HG03196 (cell line): ENCODE measurements around the gene ZG16B.

ENCODE experiments used
- ATAC-seq: cut with Tn5 transposase; IDR thresholded peaks from one replicate; pipeline ENCODE4 v1.9.1; 2021; ENCODE audit not compliant: unreplicated experiment

The ZG16B gene

DNA sequence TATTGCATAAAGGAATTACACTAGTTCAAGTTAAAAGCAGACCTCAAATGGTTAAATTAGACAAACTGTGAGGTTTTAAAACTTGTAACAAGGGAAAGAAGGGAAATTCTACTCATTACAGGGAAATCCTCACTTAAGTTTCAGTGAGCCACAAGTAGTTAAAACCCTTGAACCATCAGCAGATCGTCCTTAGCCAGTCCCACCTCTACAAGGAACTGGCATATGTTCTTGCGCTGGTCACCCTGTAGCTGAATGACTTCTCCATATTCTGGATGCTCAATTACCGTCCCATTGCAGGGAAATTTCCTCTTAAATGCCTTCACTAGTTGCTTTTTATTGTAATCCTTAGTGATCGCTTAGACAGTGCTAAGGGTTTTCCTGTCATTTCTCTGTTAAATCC, 7.6 kb upstream of the ZG16B start:
- ATAC-seq: no peak

DNA sequence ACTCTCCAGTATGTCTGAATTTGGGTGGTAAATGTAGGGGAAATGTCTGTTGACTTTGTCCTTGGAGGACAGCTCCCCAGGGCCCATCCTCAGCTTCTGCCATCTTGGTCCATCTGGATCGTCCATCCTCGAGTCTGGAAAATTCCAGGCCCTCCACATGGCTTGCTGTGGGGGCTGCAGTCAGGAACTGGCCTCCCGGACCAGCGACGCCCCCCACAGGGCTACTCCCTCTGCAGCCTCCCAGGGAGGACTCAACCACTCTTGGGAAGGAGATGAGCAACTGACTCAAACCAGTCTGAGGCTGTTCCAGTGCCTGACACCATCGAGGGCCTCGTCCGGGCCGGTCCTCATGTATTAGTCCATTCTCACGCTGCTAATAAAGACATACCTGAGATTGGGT, 5.5 kb upstream of the ZG16B start:
- ATAC-seq: no peak

DNA sequence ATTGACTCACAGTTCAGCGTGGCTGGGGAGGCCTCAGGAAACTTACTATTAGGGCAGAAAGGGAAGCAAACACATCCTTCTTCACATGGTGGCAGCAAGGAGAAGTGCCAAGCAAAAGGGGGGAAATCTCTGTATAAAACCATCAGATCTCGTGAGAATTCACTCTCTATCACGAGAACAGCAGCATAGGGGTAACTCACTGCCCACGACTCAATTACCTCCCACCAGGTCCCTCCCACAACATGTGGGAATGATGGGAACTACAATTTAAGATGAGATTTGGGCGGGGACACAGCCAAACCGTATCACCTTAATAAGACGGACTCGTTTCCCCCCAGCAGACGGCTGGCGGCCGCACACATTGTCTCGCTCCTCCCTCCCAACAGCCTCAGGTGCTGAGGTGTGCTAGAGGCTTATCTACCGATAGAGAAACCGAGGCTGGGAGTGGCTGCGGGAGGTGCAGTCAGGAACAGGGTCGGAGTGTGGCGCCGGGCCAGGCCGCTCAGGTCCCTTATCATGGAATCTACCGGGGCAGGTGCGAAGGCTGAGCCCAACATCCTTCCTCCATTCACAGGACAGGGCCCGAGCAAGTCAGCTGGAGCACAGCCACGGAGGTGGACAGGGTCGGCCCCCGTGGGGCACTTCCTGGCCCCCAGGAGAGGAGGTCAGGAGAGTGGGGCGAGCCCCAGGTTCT, 4.9 kb upstream of the ZG16B start:
- ATAC-seq: no peak

DNA sequence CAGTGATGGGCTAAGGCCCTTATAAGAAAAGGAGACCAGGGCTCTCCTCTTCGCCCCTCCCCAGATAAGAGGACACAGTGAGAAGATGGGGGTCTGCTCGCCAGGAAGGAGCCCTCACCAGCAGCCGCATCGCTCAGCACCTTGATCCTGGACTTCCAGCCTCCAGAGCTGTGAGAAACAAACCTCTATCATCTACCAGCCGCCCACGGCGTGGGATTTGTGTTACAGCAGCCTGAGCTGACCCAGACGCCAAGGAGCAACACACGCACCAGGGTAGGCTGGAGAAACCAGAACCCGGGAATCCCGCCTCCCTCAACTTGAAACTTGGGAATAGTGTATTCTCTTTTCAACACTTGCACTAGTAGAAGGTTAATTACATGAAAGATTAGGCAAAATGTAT, 4.2 kb upstream of the ZG16B start:
- no peak for ATAC-seq

DNA sequence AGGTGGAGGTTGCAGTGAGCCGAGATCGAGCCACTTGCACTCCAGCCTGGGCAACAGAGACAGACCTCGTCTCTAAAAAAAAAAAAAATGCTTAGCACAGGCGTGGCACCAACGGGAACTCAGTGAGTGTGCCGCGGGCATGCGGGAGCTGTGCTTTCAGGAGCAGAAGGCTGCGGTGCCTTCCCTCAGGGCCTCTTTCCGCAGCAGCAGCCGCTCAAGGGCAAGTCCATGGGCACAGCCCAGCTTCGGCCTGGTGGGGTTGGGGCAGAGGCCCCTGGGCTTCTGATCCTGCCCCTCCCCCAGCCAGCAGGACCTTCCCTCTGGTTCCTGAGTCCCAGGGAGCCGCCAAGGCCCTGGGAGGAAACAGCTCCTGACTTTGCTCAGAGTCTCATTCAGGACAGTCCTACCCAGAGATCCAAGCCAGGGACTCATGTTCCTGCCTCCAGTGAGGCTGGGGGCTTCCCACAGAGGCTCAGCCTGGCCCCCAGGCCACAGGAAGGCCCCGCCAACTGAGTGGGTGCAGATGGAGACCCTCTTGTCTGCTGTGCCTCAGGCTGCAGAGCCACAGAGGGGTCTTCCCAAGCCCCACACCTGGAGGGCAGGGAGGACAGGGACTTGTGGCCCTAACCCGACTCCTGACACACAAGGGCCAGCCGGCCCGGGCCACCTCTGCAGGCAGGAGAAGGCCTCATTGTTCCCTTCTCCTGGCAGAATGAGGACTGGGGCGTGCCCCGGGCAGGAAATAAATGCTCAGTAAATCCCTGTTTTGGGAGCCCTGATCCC, 3.3 kb upstream of the ZG16B start:
- ATAC-seq: no peak

DNA sequence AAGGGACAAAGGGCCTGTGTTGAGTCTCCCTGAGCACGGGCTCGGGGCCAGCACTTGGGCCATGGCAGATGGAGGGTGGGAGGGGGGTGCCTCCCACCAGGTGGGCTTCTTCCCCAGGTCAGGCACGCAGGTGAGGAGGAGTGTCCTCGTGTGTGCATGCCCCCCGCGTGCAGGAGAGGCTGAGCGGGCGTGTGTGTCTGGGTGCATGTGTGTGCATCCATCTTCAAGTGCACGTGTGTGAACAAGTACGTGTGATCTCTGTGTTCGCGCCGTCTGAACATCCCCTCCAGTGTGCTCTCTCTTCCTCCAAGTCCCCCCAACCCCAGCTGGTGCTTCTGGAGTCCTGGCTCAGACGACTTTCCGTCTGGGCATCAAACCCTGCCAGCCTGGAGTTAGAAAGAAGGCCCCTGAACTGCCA, 2.7 kb upstream of the ZG16B start:
- ATAC-seq: no peak

DNA sequence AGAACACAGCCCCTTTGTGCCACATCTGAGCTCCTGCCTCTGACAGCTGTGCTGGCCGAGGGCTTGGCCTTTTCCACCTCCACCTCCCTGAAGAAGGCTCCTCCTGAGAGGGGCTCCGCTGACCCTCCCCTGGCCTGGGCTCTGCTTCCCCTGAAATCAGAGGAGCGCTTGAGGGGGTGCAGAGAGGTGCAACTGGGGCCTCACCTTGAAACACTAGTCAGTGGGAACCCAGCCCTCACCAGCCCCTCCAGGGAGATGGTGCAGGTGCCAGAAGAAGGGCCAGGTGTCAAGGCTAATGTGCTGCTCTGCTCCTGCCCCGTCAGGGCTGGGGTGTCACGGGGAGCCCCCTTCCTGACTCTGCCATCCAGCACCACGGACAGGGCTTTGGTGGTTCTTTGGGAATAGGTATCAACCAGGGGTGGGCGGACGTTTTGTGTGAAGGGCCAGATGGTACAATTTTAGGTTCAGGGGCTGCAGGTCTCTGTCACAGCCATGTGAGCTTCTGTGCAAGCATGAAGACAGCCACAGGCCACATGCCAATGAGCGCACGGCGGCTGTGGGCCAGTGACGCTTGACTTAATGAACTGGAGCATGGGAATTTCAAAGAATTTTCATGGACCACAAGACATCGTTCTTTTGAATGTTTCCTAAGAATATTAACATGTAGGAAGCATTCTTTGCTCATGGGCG, 2.1 kb upstream of the ZG16B start:
- ATAC-seq: no peak

DNA sequence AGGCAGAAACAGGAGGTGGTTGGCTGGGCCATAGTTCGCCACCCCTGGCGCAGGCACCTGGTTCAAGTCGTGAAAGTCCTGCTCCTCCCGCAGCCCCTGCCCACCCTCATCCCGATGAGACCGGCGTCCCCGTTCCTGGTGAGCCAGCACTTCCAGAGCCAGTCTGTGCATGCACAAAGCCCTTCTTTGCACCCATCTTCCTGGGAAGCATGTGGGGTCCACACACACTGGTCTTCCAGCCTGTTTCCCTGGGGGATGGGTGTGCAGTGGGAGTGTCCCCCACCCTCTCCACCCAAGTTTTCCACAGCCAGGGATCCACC, 1.6 kb upstream of the ZG16B start:
- ATAC-seq: no peak

DNA sequence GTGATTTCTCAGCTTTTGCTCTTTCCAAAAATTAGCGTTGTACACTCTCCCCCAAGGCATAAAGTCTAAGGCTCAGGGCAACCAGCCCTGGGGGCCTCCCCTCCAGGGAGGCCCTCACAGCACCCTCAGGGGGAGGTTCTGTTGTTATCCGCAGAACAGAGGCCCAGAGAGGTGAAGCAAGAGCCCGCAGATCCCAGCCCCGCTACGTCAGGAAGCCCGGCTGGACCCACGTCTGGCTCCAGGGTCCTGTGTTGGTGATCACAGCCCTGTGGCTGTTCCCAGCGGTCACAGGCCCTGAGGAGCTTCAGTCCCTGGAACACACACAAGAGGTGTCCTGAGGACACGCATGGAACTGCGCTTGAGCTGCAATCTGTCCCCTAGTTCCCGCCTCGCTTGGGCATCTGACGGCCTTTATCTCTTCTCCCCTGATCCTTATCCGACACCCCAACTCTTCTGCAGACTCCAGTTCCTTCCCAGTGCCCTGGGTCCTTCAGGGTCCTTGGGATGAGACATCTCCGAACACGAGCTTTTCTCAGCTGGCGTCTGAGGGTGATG, 1.1 kb upstream of the ZG16B start:
- no peak for ATAC-seq

DNA sequence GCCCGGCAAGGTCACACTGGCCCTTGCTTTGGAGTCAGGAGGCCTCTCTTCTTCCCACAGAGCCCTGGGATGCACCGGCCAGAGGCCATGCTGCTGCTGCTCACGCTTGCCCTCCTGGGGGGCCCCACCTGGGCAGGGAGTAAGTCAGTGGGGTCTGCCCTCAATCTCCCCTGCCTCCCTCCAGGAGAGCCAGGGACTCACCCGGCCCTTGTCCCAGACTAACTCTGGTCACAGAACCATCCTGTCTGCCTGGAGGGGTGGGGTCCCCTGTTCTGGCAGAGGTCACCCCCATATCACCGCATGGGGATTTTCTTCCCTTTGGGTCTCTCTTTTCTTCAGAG, 222 bp downstream of the ZG16B start:
- ATAC-seq: no peak

DNA sequence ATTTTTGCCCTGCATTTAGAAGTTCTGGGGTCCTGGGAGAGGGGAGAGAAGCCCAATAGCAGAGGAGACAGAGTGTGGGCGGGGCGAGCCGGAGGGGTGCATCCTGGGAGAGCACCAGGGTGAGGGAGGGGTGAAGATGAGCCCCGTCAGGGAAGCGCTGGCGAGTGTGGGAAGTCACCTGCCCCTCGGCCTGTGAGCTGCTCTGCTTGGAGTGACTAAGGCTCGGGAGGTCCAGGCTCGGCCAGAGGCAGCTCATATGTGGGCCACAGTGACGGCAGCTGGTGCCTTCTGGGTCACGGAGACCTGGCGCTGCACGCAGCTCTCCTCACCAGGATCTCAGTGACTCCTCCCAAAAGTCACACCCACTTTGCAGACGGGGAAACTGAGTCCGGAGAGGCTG, 1.1 kb downstream of the ZG16B start:
- ATAC-seq: no peak

DNA sequence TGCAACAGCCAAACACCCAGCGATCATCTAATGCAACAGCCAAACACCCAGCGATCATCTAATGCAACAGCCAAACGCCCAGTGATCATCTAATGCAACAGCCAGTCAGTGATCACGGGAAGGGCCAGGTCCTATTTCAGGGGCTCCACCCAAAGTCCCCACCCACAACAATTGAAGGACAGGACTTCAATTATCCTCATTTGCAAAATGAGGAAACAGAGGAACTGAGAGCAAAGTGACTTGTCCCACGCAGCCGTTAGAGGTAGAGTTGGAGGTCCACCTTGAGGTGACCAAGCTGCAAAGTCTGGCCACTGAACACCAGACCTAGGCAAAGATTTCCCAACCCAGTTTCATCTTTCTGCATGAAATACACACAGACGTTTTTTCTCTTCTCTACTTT, 3.7 kb downstream of the ZG16B start:
- ATAC-seq: no peak

DNA sequence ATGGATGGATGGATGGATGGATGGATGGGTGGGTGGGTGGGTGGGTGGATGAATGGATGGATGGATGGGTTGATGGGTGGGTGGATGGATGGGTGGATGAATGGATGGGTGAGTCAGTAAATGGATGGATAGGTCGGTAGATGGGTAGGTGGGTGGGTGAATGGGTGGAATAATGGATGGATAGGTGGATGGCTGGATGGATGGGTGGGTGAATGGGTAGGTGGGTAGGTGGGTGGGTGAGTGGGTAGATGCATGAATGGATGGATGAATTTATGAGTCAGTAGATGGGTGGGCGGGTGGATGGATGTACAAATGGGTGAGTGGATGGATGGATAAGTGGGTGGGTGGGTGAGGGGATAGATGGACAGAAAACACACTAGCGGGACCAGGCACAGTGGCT, 4.9 kb downstream of the ZG16B start:
- ATAC-seq: no peak

DNA sequence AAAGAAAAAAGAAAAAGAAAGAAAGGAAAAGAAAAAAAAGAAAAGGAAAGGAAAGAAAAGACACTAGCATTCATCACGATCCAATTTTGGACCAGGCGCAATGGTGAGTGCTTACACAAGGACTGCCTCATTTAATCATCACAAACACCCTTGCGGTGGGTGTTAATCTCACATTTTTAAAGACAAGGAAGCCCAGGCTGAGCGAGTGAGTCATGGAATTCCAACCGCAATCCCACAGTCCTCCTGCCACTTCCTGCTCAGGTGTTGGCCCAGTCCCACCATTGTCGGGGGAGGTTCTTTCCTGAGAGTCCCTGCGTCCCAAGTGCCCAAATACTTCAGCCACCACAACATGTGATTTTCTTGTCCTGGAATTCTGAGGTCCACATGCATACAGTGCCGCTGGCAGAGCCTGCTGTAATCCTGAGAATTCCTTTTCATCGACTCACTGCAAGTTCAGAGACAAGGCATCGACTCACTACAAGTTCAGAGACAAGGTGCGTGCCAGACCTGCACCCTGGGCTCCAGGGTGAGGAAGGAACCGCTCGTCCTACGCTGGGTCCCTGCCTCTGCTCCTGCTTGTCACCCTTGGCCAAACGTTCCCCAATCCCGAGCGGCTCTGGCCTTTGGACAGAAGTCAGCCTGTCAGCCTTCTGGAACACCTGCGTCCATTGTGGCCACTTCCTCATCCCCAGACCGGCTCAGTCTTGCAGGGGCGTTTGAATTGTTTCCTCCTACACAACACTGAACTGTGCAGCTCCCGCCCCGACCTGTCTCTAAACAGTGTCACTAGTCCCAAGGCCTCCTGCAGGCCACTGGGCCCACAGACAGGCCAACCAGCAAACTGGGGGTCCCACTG, 5.8 kb downstream of the ZG16B start:
- ATAC-seq: no peak

DNA sequence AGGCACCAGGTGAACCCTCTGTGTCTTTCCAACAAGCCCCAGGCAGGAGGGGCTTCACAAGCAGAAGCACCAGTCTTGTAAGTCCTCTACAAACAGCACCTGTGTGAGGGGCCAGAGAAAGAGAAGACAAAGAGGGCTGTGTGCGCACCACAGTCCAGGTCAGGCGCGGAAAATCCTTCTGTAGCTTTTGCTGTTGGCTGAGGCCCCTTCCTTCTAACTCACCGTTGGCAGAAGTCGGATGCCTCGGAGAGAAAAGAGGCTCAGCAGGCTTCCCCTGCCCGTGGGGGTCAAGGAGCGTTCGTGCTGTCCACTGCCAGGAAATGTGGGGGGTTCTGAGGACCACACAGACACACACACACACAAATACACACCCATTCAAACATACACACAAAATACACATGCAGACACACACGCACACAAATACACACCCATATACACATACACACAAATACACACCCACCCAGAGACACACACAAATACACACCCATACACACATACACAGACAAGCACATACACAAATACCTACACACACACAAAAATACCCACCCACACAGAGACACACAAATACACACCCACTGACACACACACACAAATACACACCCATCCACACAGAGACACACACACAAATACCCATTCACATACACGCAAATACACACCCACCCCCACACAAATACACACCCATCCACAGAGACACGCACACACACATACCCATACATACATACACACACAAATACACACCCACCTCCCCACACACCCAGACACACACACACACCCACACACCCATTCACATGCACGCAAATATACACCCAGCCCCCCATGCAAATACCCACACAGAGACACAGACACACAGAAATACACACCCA, 6.8 kb downstream of the ZG16B start:
- no peak for ATAC-seq

DNA sequence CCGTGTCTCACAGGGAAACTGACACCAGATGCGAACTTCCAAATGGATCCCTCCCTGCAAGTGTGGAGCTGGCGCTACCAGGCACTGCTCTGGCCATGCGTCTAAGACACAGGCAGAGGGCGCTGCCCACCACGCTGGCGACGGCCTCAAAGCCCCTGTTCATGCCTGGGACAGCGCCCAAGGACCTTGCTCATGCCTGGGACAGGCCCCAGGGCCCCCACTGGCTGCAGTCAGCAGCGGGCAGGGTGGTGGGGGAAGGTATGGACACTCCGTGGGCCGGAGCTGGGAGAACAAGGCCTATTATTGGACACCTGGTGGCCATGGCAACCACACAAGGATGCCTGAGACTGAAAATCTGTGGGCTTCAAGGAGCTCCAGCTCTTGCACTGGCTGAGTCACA, 8.8 kb downstream of the ZG16B start:
- no peak for ATAC-seq

DNA sequence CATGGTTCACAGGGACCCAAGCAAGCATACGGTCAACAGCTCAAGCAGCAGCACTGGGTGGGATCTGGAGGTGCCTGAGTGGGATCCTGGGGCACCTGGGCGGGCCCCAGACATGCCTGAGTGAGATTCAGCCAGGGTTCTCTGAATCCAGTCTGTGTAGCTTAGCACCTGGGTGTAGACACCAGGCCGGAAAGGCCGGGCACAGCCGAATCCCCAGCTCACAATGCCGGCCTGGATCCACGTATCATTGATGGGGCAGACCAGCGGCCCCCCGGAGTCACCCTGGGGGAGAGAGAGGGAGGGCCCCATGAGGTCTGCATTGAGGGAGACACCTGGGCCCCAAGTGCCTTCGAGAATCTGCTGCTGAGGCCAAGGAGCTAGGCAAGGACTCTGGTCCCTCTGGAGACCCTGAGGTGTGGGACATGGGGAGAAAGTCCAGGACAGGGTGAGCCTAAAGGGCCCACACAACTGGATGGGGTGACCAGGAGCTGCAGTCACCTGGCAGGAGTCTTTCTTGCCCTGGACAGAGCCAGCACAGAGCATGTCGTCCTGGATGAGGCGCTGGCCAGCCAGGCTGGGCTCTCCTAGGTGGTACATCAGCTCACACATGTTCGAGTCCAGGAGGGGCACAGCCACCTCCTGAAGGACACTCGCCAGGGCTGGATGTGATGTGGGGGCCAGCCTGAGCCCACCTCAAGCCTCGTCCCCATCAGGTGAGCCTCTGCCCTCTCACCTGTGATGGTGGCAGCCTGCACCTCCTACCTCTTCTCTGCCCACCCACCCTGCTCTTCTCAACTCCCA, 9.7 kb downstream of the ZG16B start:
- no peak for ATAC-seq

DNA sequence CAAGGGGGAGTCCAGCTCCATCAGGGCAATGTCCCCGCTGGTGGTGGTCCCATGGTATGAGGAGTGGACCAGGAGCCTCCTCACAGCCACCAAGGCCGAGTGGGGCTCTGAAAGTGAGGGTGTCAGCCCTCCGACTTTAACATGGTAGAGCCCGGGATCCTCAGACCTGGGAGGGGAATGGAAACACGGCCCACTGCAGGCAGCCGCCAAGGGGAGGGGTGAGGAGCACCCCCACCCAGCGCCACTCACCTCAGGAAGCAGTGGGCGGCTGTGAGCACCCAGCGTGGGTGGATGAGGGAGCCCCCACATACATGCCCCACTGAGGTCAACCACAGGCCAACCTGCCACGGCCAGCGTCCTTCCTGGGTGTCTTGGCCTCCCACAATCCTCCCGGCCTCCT, 10.8 kb downstream of the ZG16B start:
- no peak for ATAC-seq

DNA sequence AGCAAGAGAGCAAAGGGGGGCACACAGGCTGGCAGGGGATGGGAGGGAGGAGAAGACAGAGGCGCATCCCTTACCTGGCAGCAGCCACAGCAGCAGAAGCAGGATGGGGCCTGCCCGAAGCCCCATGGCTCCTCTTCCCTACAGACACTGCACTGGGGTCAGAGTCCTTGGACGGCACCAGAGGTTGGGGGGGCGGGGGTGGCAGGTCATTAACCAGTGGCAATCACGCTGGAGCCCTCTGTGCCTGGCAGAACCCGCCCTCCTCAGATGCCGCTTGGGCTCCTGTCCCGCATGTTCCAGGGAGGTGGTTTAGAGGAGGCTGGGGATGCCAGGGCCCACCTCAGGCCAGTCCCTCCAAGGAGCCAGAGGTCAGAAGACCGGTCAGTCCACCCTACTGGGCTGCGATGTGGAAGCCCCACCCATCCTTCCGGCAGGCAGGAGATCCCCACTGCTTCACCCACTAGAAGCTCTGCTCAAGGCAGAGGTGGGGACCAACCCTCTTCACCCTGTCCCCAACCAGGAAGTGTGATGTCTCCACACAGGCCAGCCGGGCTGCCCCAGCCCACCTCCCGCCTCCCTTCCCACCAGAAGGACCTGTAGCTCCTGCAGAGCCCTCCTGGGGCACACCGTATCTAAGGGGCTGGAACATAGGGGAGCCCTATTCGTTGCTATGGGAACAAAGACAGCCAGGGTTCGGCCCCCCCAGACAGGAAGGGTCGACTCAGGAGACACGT, 11.7 kb downstream of the ZG16B start:
- no peak for ATAC-seq
